Lower lobe of right lung (tissue), 2 donors: Measurements from ENCODE around the gene KAT2B. TPM values are rescaled to one million over a fixed set of nuclear protein-coding genes. Genes with fewer than 3 reads are reported as not detected.
A peak's percentile ranks its signal among the peaks of the same experiment; 100 is the strongest.

Source experiments
- ATAC-seq, 2 donors: fragments of 200-7000 bp; cut with Tn5 transposase; one replicate each; pipeline ENCODE4 v1.9.1; 2020 to 2022; ENCODE audit warnings: mild to moderate bottlenecking in 2 of 2, moderate library complexity in 2 of 2
- DNase-seq: peaks from one replicate; pipeline ENCODE4 v3.0.0-alpha.2; 2020
- H3K27ac ChIP-seq: fragments of 200-600 bp; one replicate; pipeline ENCODE4 v1.8.0; 2022
- H3K27me3 ChIP-seq: fragments of 200-600 bp; one replicate; pipeline ENCODE4 v1.8.0; 2022; ENCODE audit warnings: low read depth
- H3K36me3 ChIP-seq: fragments of 200-600 bp; one replicate; pipeline ENCODE4 v1.8.0; 2022; ENCODE audit warnings: mild to moderate bottlenecking
- H3K4me1 ChIP-seq: fragments of 200-600 bp; one replicate; pipeline ENCODE4 v1.8.0; 2022
- H3K4me3 ChIP-seq: fragments of 200-600 bp; one replicate; pipeline ENCODE4 v1.8.0; 2022; ENCODE audit warnings: mild to moderate bottlenecking
- H3K9me3 ChIP-seq: fragments of 200-600 bp; one replicate; pipeline ENCODE4 v1.8.0; 2022
- intact Hi-C: fragments of 100-400 bp; cut with DNase I; formaldehyde crosslinking; loops from one replicate; pipeline ENCODE4 v1.11.0; 2022
- total RNA-seq: library from RNA; stranded (reverse); fragmentation: NEBNext Ultra II Directional; extraction: Animal tissue kit (Norgen Biotek cat#: 25700); gene quantifications from one replicate; pipeline ENCODE4 v1.2.1, GENCODE V29; 2021
- TF ChIP-seq, protein P1 (sequence below): fragments of 200-600 bp; IDR thresholded peaks from one replicate; pipeline ENCODE4 v1.8.0; 2022; ENCODE audit warnings: antibody characterized with exemption, mild to moderate bottlenecking
- donor health status: DM: no; HTN: yes; CAD: no; lungs with severe emphysema.

KAT2B gene
- total RNA-seq, 1 donor from 2014 or later: 41.4 TPM

DNA sequence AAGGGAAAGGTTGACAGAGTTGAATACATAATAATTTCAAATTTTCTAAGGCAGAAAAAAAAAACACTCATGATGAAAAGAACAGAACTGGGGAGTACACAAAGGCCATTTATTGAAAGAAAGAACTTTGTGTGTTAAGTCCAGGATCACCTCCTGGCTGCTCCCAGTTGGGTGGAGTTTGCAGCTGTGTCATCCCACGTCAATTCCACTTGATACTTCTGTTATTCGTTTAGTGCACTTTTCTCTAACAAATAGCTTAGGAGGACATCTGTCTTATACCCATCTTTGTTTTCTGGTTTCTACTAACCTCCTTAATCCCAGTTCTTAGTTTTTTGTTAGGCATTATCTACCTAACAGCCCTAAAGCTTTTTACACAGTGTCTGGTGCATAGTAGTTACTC lies 101.1 kb downstream of the KAT2B start:
- no peaks in the 10 kb centered on the region for H3K4me1 ChIP-seq
- no peaks in the 10 kb centered on the region for H3K27me3 ChIP-seq
- TF ChIP-seq, protein P1, sequence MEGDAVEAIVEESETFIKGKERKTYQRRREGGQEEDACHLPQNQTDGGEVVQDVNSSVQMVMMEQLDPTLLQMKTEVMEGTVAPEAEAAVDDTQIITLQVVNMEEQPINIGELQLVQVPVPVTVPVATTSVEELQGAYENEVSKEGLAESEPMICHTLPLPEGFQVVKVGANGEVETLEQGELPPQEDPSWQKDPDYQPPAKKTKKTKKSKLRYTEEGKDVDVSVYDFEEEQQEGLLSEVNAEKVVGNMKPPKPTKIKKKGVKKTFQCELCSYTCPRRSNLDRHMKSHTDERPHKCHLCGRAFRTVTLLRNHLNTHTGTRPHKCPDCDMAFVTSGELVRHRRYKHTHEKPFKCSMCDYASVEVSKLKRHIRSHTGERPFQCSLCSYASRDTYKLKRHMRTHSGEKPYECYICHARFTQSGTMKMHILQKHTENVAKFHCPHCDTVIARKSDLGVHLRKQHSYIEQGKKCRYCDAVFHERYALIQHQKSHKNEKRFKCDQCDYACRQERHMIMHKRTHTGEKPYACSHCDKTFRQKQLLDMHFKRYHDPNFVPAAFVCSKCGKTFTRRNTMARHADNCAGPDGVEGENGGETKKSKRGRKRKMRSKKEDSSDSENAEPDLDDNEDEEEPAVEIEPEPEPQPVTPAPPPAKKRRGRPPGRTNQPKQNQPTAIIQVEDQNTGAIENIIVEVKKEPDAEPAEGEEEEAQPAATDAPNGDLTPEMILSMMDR: no peak
- no peaks in the 10 kb centered on the region for H3K9me3 ChIP-seq
- no peak for ATAC-seq
- no peak for DNase-seq
- H3K27ac ChIP-seq: no peak overlapping the region
- no peak overlapping the region for H3K4me3 ChIP-seq
- H3K36me3 ChIP-seq: peaks cover 21% of the 10 kb centered on the region
- intact Hi-C loops: no loop called here

DNA sequence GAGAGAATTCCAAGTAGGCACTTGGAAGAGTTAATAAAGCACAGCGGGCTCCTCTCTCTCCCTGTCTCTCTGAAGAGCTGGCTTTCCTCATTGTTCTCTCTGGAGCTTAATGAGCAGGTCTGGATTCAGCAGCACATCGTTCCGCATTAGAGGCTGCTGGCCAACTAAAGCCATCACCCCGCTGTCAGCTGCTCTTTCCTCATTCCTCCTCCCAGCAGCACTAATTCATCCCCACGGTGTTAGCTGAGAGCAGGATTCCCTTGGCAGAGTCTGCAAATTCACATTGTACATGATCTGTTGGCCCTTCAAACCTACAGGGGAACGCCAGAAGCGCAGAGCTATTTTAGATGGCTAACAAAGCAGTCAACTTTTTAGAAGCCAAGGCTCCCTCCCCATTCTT lies 101.6 kb downstream of the KAT2B start:
- H3K36me3 ChIP-seq: peaks cover 25% of the 10 kb centered on the region
- H3K27me3 ChIP-seq: no peaks in the 10 kb centered on the region
- no peak overlapping the region for H3K4me3 ChIP-seq
- TF ChIP-seq, protein P1: no peak
- DNase-seq (no peak), ATAC-seq (peak; percentile 32 to 66)
- no peaks in the 10 kb centered on the region for H3K9me3 ChIP-seq
- intact Hi-C loops: no loop called here
- no peaks in the 10 kb centered on the region for H3K4me1 ChIP-seq
- H3K27ac ChIP-seq: no peak overlapping the region

DNA sequence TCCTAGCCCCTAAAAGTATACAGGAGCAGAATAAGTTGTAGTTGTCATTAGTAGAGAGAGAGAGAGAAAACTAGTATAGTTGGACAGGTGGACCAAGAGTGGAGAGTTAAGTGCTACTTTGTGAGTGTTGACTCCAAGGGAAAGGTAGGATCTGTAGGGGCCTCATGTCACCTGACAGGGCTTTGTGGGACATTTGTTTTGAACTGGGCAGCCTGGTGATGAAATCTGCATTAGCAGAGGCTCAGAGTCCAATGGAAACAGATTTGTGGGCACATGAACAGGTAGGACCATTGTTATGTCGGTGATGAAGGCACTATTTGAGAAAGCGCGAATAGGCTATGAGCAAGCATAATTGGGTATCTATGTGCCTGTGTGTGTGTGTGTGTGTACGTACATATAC lies 102.3 kb downstream of the KAT2B start:
- no peak for ATAC-seq
- TF ChIP-seq, protein P1: no peak
- no peaks in the 10 kb centered on the region for H3K4me1 ChIP-seq
- no peak overlapping the region for H3K4me3 ChIP-seq
- H3K9me3 ChIP-seq: no peaks in the 10 kb centered on the region
- no peak for DNase-seq
- intact Hi-C loops: no loop called here
- H3K36me3 ChIP-seq: peaks cover 30% of the 10 kb centered on the region
- H3K27me3 ChIP-seq: no peaks in the 10 kb centered on the region
- H3K27ac ChIP-seq: no peak overlapping the region

GRCh38 chr3:20143519-20143918 lies 103.3 kb downstream of the KAT2B start:
- H3K27me3 ChIP-seq: no peaks in the 10 kb centered on the region
- intact Hi-C loops: no loop called here
- TF ChIP-seq, protein P1: no peak
- H3K4me1 ChIP-seq: no peaks in the 10 kb centered on the region
- DNase-seq (no peak), ATAC-seq (no peak)
- peaks cover 37% of the 10 kb centered on the region for H3K36me3 ChIP-seq
- H3K9me3 ChIP-seq: no peaks in the 10 kb centered on the region
- no peak overlapping the region for H3K4me3 ChIP-seq
- no peak overlapping the region for H3K27ac ChIP-seq

DNA sequence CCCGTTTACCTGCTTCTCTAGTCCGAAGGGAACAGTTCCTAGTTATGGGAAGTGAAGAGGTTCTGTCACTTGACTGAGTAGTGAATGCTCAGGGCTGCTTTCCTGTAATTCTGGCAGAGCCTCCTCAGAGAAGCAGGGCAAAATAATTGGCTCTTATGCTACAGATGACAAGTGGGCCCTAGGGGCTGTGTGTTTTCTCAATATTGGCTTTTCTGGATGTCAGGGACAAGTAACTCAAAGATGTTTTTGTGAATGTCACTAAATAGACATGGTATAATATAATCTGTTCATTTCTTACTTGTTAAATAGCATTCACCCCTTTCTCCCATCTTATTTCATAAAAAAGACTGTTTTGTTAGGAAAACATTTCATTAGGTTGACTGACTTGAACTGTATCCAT lies 105.6 kb downstream of the KAT2B start:
- Histone ChIP-seq H3K27ac (no peak overlapping the region), H3K27me3 (no peaks in the 10 kb centered on the region), H3K9me3 (no peaks in the 10 kb centered on the region), H3K36me3 (peaks cover 48% of the 10 kb centered on the region), H3K4me1 (no peaks in the 10 kb centered on the region), H3K4me3 (no peak overlapping the region)
- TF ChIP-seq, protein P1: no peak
- ATAC-seq (no peak), DNase-seq (no peak)
- intact Hi-C loops: no loop called here

GRCh38 chr3:20146301-20146700 lies 106.1 kb downstream of the KAT2B start:
- H3K4me3 ChIP-seq: no peak overlapping the region
- H3K36me3 ChIP-seq: peaks cover 45% of the 10 kb centered on the region
- no peaks in the 10 kb centered on the region for H3K4me1 ChIP-seq
- intact Hi-C loops: no loop called here
- TF ChIP-seq, protein P1: no peak
- H3K27ac ChIP-seq: no peak overlapping the region
- no peaks in the 10 kb centered on the region for H3K27me3 ChIP-seq
- no peaks in the 10 kb centered on the region for H3K9me3 ChIP-seq
- ATAC-seq: no peak
- no peak for DNase-seq
